WTC11 (cell line): ENCODE results near the gene C10orf67. TPM values are rescaled to one million over a fixed set of nuclear protein-coding genes. Genes with fewer than 3 reads are reported as not detected.

ENCODE experiments used
- ATAC-seq: fragments of 200-7000 bp; cut with Tn5 transposase; 2 replicates; pipeline ENCODE4 v1.10.0; 2021; ENCODE audit warnings: mild to moderate bottlenecking, moderate library complexity
- CTCF ChIA-PET: fragments of 300-600 bp; sonication (Branson Sonifier 250); formaldehyde crosslinking; loops from one replicate; lab custom pipeline; 2021; ENCODE audit warnings: antibody characterized with exemption; lab: Charles Lee
- POLR2A ChIA-PET: fragments of 350-600 bp; sonication (Branson Sonifier 250); formaldehyde crosslinking; loops from one replicate; lab custom pipeline; 2021; ENCODE audit warnings: antibody characterized with exemption; lab: Charles Lee
- DNase-seq: peaks from one replicate; pipeline ENCODE4 v3.0.0; 2021; ENCODE audit warnings: low spot score
- H3K27ac Mint-ChIP-seq: 2 replicates; pipeline ENCODE4 v1.8.0; 2021; ENCODE audit warnings: mixed read lengths
- H3K27me3 Mint-ChIP-seq: 2 replicates; pipeline ENCODE4 v1.8.0; 2021; ENCODE audit warnings: low read depth, mild to moderate bottlenecking, moderate library complexity, mixed read lengths
- H3K36me3 Mint-ChIP-seq: 2 replicates; pipeline ENCODE4 v1.8.0; 2021; ENCODE audit warnings: mixed read lengths
- H3K4me1 Mint-ChIP-seq: 2 replicates; pipeline ENCODE4 v1.8.0; 2022; ENCODE audit warnings: mixed read lengths
- H3K4me3 Mint-ChIP-seq: 2 replicates; pipeline ENCODE4 v1.8.0; 2021; ENCODE audit warnings: mild to moderate bottlenecking, moderate library complexity, mixed read lengths
- H3K9me3 Mint-ChIP-seq: 2 replicates; pipeline ENCODE4 v1.8.0; 2021; ENCODE audit warnings: mixed read lengths
- GTF2I ChIP-seq: fragments of 250-450 bp; sonication (Bioruptor Pico); conservative IDR thresholded peaks from 2 replicates; pipeline ENCODE4 v1.4.0; 2021; ENCODE audit warnings: mild to moderate bottlenecking
- NFE2L1 ChIP-seq: sonication (generic); formaldehyde crosslinking; IDR thresholded peaks from 2 replicates; pipeline ENCODE4 v1.8.1; 2023; ENCODE audit warnings: missing genetic modification reagents
- NR1H2 ChIP-seq: sonication (generic); formaldehyde crosslinking; IDR thresholded peaks from 2 replicates; pipeline ENCODE4 v1.9.0; 2021; ENCODE audit warnings: mild to moderate bottlenecking, moderate library complexity, missing genetic modification reagents
- NR3C1 ChIP-seq: sonication (generic); formaldehyde crosslinking; conservative IDR thresholded peaks from 2 replicates; pipeline ENCODE4 v1.8.1; 2023; ENCODE audit warnings: low read depth, mild to moderate bottlenecking, missing genetic modification reagents
- SMAD3 ChIP-seq: sonication (generic); formaldehyde crosslinking; IDR thresholded peaks from 2 replicates; pipeline ENCODE4 v1.8.0; 2022; ENCODE audit warnings: missing genetic modification reagents, mild to moderate bottlenecking, borderline replicate concordance
- TEAD1 ChIP-seq: sonication (generic); formaldehyde crosslinking; IDR thresholded peaks from 2 replicates; pipeline ENCODE4 v1.8.0; 2022; ENCODE audit warnings: mild to moderate bottlenecking, missing genetic modification reagents
- TEAD4 ChIP-seq: sonication (generic); formaldehyde crosslinking; IDR thresholded peaks from 2 replicates; pipeline ENCODE4 v1.8.0; 2022; ENCODE audit warnings: mild to moderate bottlenecking, missing genetic modification reagents
- ZNF317 ChIP-seq: sonication (generic); formaldehyde crosslinking; IDR thresholded peaks from 2 replicates; pipeline ENCODE4 v1.8.1; 2023; ENCODE audit warnings: low read depth, mild to moderate bottlenecking, moderate library complexity, missing genetic modification reagents, borderline replicate concordance
- total RNA-seq: library from RNA; stranded (reverse); gene quantifications from 3 replicates; pipeline ENCODE4 v1.2.3, GENCODE V29; 2021
- TF ChIP-seq, protein P1 (sequence below): sonication (generic); formaldehyde crosslinking; IDR thresholded peaks from 2 replicates; pipeline ENCODE4 v1.8.1; 2022; ENCODE audit warnings: missing genetic modification reagents, borderline replicate concordance
- TF ChIP-seq, protein P2 (sequence below): fragments of 250-450 bp; sonication (Bioruptor Pico); IDR thresholded peaks from 2 replicates; pipeline ENCODE4 v1.9.0; 2021; ENCODE audit warnings: moderate library complexity, mild to moderate bottlenecking, inconsistent platforms, borderline replicate concordance
- TF ChIP-seq, protein P3 (sequence below): sonication (generic); formaldehyde crosslinking; IDR thresholded peaks from 2 replicates; pipeline ENCODE4 v1.8.1; 2022; ENCODE audit warnings: low read depth, missing genetic modification reagents, borderline replicate concordance
- TF ChIP-seq, protein P4 (sequence below): fragments of 250-450 bp; sonication (Bioruptor Pico); IDR thresholded peaks from 2 replicates; pipeline ENCODE4 v1.9.0; 2021; ENCODE audit warnings: mild to moderate bottlenecking, borderline replicate concordance
- TF ChIP-seq, protein P5 (sequence below): fragments of 200-600 bp; IDR thresholded peaks from 2 replicates; pipeline ENCODE4 v1.8.0; 2022; ENCODE audit warnings: antibody characterized with exemption
- TF ChIP-seq, protein P6 (sequence below): fragments of 250-450 bp; sonication (Bioruptor Pico); conservative IDR thresholded peaks from 2 replicates; pipeline ENCODE4 v1.9.0; 2021; ENCODE audit warnings: mild to moderate bottlenecking
- TF ChIP-seq, protein P7 (sequence below): fragments of 250-450 bp; sonication (Bioruptor Pico); IDR thresholded peaks from 2 replicates; pipeline ENCODE4 v1.8.0; 2021; ENCODE audit warnings: mild to moderate bottlenecking

C10orf67 gene
- total RNA-seq, 1 experiment from 2014 or later, result not detected

DNA sequence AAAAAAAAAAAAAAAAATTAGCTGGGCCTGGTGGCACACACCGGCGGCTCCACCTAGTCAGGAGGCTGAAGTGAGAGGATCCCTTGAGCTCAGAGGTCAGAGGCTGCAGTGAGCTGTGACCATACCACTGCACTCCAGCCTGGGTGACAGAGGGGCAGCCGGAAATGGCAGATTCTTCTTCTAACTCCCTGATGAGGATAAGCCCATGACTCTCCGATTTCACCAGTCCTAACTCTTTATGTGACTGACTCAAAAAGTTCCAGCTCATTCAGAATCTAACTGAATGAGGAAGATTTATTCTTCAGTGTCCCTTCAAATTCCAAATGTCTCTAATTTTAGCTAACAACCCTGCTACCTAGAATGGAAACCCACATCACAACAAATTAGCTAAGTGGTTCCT, 4.2 kb downstream of the C10orf67 start:
- POLR2A ChIA-PET, result no interaction called here
- H3K4me3 Mint-ChIP-seq, result no peak overlapping the region
- H3K36me3 Mint-ChIP-seq, result no peaks in the 10 kb centered on the region
- no peak overlapping the region for H3K27ac Mint-ChIP-seq
- no peak for DNase-seq
- H3K9me3 Mint-ChIP-seq, result no peaks in the 10 kb centered on the region
- CTCF ChIA-PET, result interaction anchor here (1.4 to 1.9 kb wide), 2 partner anchors 26 to 183 kb away, joined by 4 to 6 read pairs; no protein-coding TSS in a partner anchor
- peaks cover 9% of the 10 kb centered on the region for H3K4me1 Mint-ChIP-seq
- ATAC-seq, result no peak
- peaks cover 26% of the 10 kb centered on the region for H3K27me3 Mint-ChIP-seq
- TF ChIP-seq, protein P1, sequence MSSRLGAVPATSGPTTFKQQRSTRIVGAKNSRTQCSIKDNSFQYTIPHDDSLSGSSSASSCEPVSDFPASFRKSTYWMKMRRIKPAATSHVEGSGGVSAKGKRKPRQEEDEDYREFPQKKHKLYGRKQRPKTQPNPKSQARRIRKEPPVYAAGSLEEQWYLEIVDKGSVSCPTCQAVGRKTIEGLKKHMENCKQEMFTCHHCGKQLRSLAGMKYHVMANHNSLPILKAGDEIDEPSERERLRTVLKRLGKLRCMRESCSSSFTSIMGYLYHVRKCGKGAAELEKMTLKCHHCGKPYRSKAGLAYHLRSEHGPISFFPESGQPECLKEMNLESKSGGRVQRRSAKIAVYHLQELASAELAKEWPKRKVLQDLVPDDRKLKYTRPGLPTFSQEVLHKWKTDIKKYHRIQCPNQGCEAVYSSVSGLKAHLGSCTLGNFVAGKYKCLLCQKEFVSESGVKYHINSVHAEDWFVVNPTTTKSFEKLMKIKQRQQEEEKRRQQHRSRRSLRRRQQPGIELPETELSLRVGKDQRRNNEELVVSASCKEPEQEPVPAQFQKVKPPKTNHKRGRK, result no peak
- no peak for TF ChIP-seq TEAD1 (CRISPR knock-in tag)
- no peak for TF ChIP-seq ZNF317
- TF ChIP-seq, protein P2, sequence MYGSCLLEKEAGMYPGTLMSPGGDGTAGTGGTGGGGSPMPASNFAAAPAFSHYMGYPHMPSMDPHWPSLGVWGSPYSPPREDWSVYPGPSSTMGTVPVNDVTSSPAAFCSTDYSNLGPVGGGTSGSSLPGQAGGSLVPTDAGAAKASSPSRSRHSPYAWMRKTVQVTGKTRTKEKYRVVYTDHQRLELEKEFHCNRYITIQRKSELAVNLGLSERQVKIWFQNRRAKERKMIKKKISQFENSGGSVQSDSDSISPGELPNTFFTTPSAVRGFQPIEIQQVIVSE, result no peak
- TF ChIP-seq, protein P3, sequence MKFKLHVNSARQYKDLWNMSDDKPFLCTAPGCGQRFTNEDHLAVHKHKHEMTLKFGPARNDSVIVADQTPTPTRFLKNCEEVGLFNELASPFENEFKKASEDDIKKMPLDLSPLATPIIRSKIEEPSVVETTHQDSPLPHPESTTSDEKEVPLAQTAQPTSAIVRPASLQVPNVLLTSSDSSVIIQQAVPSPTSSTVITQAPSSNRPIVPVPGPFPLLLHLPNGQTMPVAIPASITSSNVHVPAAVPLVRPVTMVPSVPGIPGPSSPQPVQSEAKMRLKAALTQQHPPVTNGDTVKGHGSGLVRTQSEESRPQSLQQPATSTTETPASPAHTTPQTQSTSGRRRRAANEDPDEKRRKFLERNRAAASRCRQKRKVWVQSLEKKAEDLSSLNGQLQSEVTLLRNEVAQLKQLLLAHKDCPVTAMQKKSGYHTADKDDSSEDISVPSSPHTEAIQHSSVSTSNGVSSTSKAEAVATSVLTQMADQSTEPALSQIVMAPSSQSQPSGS (CRISPR knock-in tag), result no peak
- TF ChIP-seq, protein P4, sequence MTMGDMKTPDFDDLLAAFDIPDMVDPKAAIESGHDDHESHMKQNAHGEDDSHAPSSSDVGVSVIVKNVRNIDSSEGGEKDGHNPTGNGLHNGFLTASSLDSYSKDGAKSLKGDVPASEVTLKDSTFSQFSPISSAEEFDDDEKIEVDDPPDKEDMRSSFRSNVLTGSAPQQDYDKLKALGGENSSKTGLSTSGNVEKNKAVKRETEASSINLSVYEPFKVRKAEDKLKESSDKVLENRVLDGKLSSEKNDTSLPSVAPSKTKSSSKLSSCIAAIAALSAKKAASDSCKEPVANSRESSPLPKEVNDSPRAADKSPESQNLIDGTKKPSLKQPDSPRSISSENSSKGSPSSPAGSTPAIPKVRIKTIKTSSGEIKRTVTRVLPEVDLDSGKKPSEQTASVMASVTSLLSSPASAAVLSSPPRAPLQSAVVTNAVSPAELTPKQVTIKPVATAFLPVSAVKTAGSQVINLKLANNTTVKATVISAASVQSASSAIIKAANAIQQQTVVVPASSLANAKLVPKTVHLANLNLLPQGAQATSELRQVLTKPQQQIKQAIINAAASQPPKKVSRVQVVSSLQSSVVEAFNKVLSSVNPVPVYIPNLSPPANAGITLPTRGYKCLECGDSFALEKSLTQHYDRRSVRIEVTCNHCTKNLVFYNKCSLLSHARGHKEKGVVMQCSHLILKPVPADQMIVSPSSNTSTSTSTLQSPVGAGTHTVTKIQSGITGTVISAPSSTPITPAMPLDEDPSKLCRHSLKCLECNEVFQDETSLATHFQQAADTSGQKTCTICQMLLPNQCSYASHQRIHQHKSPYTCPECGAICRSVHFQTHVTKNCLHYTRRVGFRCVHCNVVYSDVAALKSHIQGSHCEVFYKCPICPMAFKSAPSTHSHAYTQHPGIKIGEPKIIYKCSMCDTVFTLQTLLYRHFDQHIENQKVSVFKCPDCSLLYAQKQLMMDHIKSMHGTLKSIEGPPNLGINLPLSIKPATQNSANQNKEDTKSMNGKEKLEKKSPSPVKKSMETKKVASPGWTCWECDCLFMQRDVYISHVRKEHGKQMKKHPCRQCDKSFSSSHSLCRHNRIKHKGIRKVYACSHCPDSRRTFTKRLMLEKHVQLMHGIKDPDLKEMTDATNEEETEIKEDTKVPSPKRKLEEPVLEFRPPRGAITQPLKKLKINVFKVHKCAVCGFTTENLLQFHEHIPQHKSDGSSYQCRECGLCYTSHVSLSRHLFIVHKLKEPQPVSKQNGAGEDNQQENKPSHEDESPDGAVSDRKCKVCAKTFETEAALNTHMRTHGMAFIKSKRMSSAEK (CRISPR knock-in tag), result no peak
- no peak for TF ChIP-seq SMAD3 (CRISPR knock-in tag)
- no peak for TF ChIP-seq NFE2L1 (CRISPR knock-in tag)
- TF ChIP-seq, protein P5, sequence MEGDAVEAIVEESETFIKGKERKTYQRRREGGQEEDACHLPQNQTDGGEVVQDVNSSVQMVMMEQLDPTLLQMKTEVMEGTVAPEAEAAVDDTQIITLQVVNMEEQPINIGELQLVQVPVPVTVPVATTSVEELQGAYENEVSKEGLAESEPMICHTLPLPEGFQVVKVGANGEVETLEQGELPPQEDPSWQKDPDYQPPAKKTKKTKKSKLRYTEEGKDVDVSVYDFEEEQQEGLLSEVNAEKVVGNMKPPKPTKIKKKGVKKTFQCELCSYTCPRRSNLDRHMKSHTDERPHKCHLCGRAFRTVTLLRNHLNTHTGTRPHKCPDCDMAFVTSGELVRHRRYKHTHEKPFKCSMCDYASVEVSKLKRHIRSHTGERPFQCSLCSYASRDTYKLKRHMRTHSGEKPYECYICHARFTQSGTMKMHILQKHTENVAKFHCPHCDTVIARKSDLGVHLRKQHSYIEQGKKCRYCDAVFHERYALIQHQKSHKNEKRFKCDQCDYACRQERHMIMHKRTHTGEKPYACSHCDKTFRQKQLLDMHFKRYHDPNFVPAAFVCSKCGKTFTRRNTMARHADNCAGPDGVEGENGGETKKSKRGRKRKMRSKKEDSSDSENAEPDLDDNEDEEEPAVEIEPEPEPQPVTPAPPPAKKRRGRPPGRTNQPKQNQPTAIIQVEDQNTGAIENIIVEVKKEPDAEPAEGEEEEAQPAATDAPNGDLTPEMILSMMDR, result no peak
- TF ChIP-seq GTF2I (CRISPR knock-in tag), result no peak
- TF ChIP-seq, protein P6, sequence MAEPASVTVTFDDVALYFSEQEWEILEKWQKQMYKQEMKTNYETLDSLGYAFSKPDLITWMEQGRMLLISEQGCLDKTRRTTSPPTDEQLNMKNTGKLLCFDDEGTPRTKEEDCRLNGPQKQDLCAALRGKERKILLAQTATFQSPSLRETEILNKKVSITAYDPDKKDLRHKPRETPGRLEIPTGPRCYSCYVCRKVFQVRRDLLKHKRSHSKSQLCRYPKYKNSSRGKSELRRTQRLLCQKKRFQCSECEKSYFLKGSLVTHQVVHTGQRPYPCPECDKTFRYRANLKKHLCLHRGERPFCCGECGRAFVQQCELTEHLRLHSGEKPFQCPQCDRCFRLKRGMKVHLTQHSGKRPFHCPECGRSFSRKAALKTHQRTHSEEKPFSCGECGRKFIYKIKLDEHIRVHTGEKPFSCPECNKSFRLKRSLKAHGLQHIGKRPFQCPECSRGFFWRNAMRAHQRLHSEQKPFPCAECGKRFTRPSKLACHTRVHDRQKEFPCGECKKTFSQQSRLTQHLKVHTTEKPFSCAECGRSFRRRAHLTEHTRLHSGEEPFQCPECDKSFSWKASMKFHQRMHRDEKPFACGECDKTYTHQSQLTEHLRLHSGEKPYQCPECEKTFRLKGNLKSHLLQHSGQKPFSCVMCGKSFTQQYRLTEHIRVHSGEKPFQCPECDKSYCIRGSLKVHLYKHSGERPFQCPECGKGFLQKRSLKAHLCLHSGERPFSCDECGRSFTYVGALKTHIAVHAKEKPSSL, result no peak
- no peak for TF ChIP-seq TEAD4 (CRISPR knock-in tag)
- TF ChIP-seq, protein P7, sequence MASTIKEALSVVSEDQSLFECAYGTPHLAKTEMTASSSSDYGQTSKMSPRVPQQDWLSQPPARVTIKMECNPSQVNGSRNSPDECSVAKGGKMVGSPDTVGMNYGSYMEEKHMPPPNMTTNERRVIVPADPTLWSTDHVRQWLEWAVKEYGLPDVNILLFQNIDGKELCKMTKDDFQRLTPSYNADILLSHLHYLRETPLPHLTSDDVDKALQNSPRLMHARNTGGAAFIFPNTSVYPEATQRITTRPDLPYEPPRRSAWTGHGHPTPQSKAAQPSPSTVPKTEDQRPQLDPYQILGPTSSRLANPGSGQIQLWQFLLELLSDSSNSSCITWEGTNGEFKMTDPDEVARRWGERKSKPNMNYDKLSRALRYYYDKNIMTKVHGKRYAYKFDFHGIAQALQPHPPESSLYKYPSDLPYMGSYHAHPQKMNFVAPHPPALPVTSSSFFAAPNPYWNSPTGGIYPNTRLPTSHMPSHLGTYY (CRISPR knock-in tag), result no peak
- no peak for TF ChIP-seq NR3C1 (CRISPR knock-in tag)
- TF ChIP-seq NR1H2, result no peak
